SK-N-SH treated with all-trans-retinoic acid at 6 μM for 48 hours (cell line): ENCODE measurements around the gene ITPKB.

ENCODE experiments used
- RARB ChIP-seq: fragments of 250-450 bp; sonication (Bioruptor Pico); IDR thresholded peaks from 2 replicates; pipeline ENCODE4 v1.8.0; 2021; ENCODE audit warnings: mild to moderate bottlenecking, moderate library complexity
- ZNF565 ChIP-seq: fragments of 450-650 bp; formaldehyde crosslinking; conservative IDR thresholded peaks from 2 replicates; pipeline ENCODE4 v1.5.0; 2020; ENCODE audit warnings: low read depth, mild to moderate bottlenecking, moderate library complexity
- TF ChIP-seq, protein P1 (sequence below): fragments of 250-450 bp; sonication (Bioruptor Pico); IDR thresholded peaks from 2 replicates; pipeline ENCODE4 v1.5.0; 2020; ENCODE audit warnings: mild to moderate bottlenecking, moderate library complexity
- TF ChIP-seq, protein P2 (sequence below): fragments of 250-450 bp; sonication (Bioruptor Pico); IDR thresholded peaks from 2 replicates; pipeline ENCODE4 v1.8.0; 2020; ENCODE audit warnings: mild to moderate bottlenecking, moderate library complexity, borderline replicate concordance

DNA sequence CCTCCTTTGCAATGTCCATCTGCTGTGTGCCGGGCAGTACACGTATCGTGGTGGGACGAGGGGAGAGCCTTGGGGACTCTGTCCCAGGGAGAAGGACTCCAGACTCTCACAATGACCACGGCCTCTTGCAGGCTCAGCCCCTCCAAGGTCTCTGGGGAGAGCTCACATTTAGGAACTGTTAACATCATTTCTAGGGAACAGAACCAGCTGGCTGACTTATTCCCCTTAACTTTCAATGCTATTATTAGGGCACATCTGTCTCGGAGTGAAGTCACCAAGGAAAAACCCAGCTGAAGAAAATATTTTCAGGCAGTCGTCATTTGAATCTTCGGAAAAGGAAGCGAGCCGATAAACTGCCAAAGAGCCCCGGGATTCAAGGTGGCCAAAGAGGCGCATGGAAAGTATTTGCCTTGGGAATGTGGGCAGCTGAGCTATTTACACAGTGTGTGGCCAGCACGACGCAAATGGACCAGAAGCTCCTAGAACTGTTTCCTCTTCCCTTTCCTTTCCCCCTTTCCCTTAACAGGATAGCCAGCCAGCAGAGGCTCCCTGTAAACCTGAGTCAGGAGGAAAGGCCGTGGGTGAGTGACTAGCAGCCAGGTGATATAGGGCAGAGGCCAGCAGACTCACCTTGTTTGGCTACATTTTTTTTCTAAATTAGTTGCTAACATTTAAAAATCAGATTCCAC, 74.5 kb downstream of the ITPKB start:
- TF ChIP-seq, protein P1, sequence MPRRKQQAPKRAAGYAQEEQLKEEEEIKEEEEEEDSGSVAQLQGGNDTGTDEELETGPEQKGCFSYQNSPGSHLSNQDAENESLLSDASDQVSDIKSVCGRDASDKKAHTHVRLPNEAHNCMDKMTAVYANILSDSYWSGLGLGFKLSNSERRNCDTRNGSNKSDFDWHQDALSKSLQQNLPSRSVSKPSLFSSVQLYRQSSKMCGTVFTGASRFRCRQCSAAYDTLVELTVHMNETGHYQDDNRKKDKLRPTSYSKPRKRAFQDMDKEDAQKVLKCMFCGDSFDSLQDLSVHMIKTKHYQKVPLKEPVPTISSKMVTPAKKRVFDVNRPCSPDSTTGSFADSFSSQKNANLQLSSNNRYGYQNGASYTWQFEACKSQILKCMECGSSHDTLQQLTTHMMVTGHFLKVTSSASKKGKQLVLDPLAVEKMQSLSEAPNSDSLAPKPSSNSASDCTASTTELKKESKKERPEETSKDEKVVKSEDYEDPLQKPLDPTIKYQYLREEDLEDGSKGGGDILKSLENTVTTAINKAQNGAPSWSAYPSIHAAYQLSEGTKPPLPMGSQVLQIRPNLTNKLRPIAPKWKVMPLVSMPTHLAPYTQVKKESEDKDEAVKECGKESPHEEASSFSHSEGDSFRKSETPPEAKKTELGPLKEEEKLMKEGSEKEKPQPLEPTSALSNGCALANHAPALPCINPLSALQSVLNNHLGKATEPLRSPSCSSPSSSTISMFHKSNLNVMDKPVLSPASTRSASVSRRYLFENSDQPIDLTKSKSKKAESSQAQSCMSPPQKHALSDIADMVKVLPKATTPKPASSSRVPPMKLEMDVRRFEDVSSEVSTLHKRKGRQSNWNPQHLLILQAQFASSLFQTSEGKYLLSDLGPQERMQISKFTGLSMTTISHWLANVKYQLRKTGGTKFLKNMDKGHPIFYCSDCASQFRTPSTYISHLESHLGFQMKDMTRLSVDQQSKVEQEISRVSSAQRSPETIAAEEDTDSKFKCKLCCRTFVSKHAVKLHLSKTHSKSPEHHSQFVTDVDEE (CRISPR knock-in tag): no peak
- TF ChIP-seq, protein P2, sequence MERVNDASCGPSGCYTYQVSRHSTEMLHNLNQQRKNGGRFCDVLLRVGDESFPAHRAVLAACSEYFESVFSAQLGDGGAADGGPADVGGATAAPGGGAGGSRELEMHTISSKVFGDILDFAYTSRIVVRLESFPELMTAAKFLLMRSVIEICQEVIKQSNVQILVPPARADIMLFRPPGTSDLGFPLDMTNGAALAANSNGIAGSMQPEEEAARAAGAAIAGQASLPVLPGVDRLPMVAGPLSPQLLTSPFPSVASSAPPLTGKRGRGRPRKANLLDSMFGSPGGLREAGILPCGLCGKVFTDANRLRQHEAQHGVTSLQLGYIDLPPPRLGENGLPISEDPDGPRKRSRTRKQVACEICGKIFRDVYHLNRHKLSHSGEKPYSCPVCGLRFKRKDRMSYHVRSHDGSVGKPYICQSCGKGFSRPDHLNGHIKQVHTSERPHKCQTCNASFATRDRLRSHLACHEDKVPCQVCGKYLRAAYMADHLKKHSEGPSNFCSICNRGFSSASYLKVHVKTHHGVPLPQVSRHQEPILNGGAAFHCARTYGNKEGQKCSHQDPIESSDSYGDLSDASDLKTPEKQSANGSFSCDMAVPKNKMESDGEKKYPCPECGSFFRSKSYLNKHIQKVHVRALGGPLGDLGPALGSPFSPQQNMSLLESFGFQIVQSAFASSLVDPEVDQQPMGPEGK: no peak
- TF ChIP-seq ZNF565 (CRISPR knock-in tag): no peak
- TF ChIP-seq RARB: no peak
